ENCODE results near the gene FHOD3. TPM values are rescaled to one million over a fixed set of nuclear protein-coding genes. Genes with fewer than 3 reads are reported as not detected.

The FHOD3 gene
- total RNA-seq, 1 donor from 2014 or later, result 5.6 TPM

- Histone ChIP-seq H3K4me3 (no peak overlapping the region), H3K27me3 (no peaks in the 10 kb centered on the region), H3K9me3 (no peaks in the 10 kb centered on the region), H3K36me3 (no peaks in the 10 kb centered on the region), H3K4me1 (peaks cover 7% of the 10 kb centered on the region), H3K27ac (no peak overlapping the region)
- DNase-seq (ENCODE audit: extremely low spot score in 2 of 2), result no peak
- intact Hi-C loops (cut with DNase I), result loop anchor here (5.0 to 10.0 kb wide), 2 partner anchors 71 to 463 kb away; partner anchors contain the start of gene FHOD3
- TF ChIP-seq CTCF (IDR thresholded peaks at IDR 0.05) (no peak), POLR2A (IDR thresholded peaks at IDR 0.05) (no peak), POLR2AphosphoS5 (IDR thresholded peaks at IDR 0.05; ENCODE audit: insufficient read depth in 1 of 2, low read depth in 1 of 2) (no peak)
Observed at GRCh38 chr18:36757991-36758390, 460.5 kb downstream of the FHOD3 start.

- Histone ChIP-seq H3K9me3 (no peaks in the 10 kb centered on the region), H3K4me1 (peaks cover 7% of the 10 kb centered on the region), H3K27me3 (no peaks in the 10 kb centered on the region), H3K4me3 (no peak overlapping the region), H3K36me3 (no peaks in the 10 kb centered on the region), H3K27ac (no peak overlapping the region)
- no peak for TF ChIP-seq POLR2AphosphoS5 (IDR thresholded peaks at IDR 0.05; ENCODE audit: insufficient read depth in 1 of 2, low read depth in 1 of 2)
- no peak for TF ChIP-seq CTCF (IDR thresholded peaks at IDR 0.05)
- TF ChIP-seq POLR2A (IDR thresholded peaks at IDR 0.05), result no peak
- intact Hi-C loops (cut with DNase I), result loop anchor here (5.0 to 10.0 kb wide), 2 partner anchors 71 to 464 kb away; partner anchors contain the start of gene FHOD3
- DNase-seq (ENCODE audit: extremely low spot score in 2 of 2), result no peak
Observed at GRCh38 chr18:36758623-36759022, 461.1 kb downstream of the FHOD3 start.

GRCh38 chr18:36759167-36759776, 461.8 kb downstream of the FHOD3 start:
- Histone ChIP-seq H3K9me3 (no peaks in the 10 kb centered on the region), H3K36me3 (no peaks in the 10 kb centered on the region), H3K27ac (no peak overlapping the region), H3K4me1 (peaks cover 7% of the 10 kb centered on the region), H3K4me3 (no peak overlapping the region), H3K27me3 (no peaks in the 10 kb centered on the region)
- intact Hi-C loops (cut with DNase I), result loop anchor here (5.0 to 10.0 kb wide), 2 partner anchors 72 to 464 kb away; partner anchors contain the start of gene FHOD3
- DNase-seq (ENCODE audit: extremely low spot score in 2 of 2), result no peak
- TF ChIP-seq POLR2A (IDR thresholded peaks at IDR 0.05) (no peak), CTCF (IDR thresholded peaks at IDR 0.05) (no peak), POLR2AphosphoS5 (IDR thresholded peaks at IDR 0.05; ENCODE audit: insufficient read depth in 1 of 2, low read depth in 1 of 2) (no peak)

GRCh38 chr18:36760598-36760997, 463.1 kb downstream of the FHOD3 start:
- intact Hi-C loops (cut with DNase I), result no loop called here
- no peak overlapping the region for H3K4me3 ChIP-seq
- no peak for DNase-seq (ENCODE audit: extremely low spot score in 2 of 2)
- H3K9me3 ChIP-seq, result no peaks in the 10 kb centered on the region
- no peak overlapping the region for H3K27ac ChIP-seq
- H3K4me1 ChIP-seq, result peaks cover 7% of the 10 kb centered on the region
- TF ChIP-seq POLR2A (IDR thresholded peaks at IDR 0.05) (no peak), POLR2AphosphoS5 (IDR thresholded peaks at IDR 0.05; ENCODE audit: insufficient read depth in 1 of 2, low read depth in 1 of 2) (no peak), CTCF (IDR thresholded peaks at IDR 0.05) (no peak)
- no peaks in the 10 kb centered on the region for H3K27me3 ChIP-seq
- H3K36me3 ChIP-seq, result no peaks in the 10 kb centered on the region

- Histone ChIP-seq H3K36me3 (no peaks in the 10 kb centered on the region), H3K4me3 (no peak overlapping the region), H3K27ac (no peak overlapping the region), H3K4me1 (peaks cover 7% of the 10 kb centered on the region), H3K27me3 (no peaks in the 10 kb centered on the region), H3K9me3 (no peaks in the 10 kb centered on the region)
- DNase-seq (ENCODE audit: extremely low spot score in 2 of 2), result no peak
- TF ChIP-seq POLR2A (IDR thresholded peaks at IDR 0.05), result no peak
- TF ChIP-seq POLR2AphosphoS5 (IDR thresholded peaks at IDR 0.05; ENCODE audit: insufficient read depth in 1 of 2, low read depth in 1 of 2), result no peak
- TF ChIP-seq CTCF (IDR thresholded peaks at IDR 0.05), result no peak
- intact Hi-C loops (cut with DNase I), result no loop called here
Observed at GRCh38 chr18:36761186-36761698, 463.7 kb downstream of the FHOD3 start.
